Uterus (tissue), 2 donors: Measurements from ENCODE around the gene NLN.

Source experiments
- POLR2A ChIP-seq, 2 donors: fragments of 450-650 bp; IDR thresholded peaks; one replicate each; pipeline ENCODE4 v1.6.1; 2016; ENCODE audit warnings: antibody characterized with exemption in 2 of 2, mild to moderate bottlenecking in 1 of 2, moderate library complexity in 1 of 2
- TF ChIP-seq, protein P1 (sequence below), 4 experiments: fragments of 200-600 bp in 2 of 4; fragments of 450-650 bp in 2 of 4; sonication (generic) in 2 of 4; IDR thresholded peaks; one replicate each; pipeline ENCODE4 v1.5.1; 2016 to 2019; ENCODE audit warnings: antibody characterized with exemption in 4 of 4, mild to moderate bottlenecking in 2 of 4, moderate library complexity in 1 of 4

DNA sequence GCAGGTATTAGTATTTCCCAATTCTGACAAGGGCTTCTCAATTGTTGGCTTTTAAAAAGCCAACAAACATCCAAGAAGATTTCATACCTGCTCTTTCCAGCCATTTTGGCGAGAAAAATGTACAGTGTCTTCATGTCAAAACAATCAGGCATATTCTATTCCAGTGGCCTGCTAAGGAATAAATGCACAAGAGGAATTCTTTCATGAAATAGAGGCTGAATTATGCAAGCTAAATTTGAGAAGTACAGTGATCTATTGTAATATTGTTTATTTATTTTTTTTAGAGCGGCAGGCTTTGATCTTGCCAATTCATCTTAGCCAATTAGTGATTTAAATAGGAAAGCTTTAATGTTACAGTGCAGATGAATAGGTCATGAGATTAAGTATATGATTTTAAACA, 49.3 kb downstream of the NLN start:
- TF ChIP-seq, protein P1, sequence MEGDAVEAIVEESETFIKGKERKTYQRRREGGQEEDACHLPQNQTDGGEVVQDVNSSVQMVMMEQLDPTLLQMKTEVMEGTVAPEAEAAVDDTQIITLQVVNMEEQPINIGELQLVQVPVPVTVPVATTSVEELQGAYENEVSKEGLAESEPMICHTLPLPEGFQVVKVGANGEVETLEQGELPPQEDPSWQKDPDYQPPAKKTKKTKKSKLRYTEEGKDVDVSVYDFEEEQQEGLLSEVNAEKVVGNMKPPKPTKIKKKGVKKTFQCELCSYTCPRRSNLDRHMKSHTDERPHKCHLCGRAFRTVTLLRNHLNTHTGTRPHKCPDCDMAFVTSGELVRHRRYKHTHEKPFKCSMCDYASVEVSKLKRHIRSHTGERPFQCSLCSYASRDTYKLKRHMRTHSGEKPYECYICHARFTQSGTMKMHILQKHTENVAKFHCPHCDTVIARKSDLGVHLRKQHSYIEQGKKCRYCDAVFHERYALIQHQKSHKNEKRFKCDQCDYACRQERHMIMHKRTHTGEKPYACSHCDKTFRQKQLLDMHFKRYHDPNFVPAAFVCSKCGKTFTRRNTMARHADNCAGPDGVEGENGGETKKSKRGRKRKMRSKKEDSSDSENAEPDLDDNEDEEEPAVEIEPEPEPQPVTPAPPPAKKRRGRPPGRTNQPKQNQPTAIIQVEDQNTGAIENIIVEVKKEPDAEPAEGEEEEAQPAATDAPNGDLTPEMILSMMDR (IDR thresholded peaks at IDR 0.05), result no peak
- no peak for TF ChIP-seq POLR2A (IDR thresholded peaks at IDR 0.05)
